Left renal pelvis (tissue), 4 donors: Measurements from ENCODE around the gene GSKIP. TPM values are rescaled to one million over a fixed set of nuclear protein-coding genes. Genes with fewer than 3 reads are reported as not detected.
"Not testable (repeated sequence)": the region's sequence is repeated elsewhere in the genome, so short reads cannot be mapped to it uniquely, and the experiment has no call there.

ENCODE experiments used
- DNase-seq, 4 donors: peaks; one replicate each; pipeline ENCODE4 v3.0.0-alpha.2; 2013; ENCODE audit warnings: low read depth in 4 of 4, low spot score in 3 of 4
- polyA plus RNA-seq, 4 donors: library from polyadenylated mRNA; unstranded; fragments of 120-200 nt; gene quantifications; one replicate each; pipeline ENCODE4 v1.2.1, GENCODE V29; 2013; ENCODE audit not compliant: insufficient read length in 4 of 4

Gene GSKIP
- polyA plus RNA-seq, result 10 to 100 TPM; 20.2 to 32.6 (median 31.1) TPM

DNA sequence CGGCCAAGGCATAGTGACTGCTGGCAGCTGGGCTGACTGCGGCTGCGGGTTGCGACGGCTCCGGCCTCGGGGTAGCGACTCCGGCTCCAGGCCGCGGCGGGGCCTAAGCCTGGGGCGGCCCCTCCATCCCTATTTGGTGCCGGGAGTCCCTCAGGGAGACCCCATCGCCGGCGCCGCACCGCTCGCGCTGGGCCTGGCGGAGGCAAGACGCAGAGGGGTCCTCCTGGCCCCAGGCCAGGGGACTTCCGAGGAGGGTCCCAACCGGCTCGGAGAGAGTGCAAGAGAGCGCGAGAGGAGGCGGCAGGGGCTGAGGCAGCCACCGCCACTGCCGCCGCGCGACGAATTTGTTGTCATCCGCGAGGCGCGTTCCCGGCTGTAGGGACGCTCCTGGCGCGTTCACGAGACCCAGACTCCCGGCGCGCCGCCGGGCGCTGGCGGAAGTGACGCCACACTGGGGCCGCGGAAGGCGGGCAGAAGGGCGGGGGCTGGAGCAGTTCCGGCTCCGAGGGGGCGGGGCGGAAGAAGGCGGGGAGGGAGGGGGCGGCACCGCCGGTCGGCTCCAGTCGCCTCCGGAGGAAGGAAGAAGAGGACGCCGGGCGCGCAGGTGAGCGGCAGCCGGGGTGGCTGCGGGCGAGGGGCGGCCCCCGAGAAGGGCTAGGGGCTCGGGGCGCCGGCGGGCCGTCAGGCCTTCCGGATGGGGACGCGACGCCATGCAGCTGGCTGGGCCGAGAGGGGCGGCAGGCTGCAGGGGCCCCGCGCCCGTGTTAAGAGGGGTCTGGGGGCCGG lies at the start of gene GSKIP, which contains the start of gene ATG2B:
Gene GSKIP, plus strand, starts transcription at position 562 of the 786 bp plus-strand sequence. CDS start 18,722 bp downstream, outside the sequence.
Gene ATG2B, minus strand, starts transcription at position 377 of the 786 bp plus-strand sequence. Its CDS starts 365 bp downstream, at position 12.
- DNase-seq, result peak; percentile 81 to 90 (median 88)

DNA sequence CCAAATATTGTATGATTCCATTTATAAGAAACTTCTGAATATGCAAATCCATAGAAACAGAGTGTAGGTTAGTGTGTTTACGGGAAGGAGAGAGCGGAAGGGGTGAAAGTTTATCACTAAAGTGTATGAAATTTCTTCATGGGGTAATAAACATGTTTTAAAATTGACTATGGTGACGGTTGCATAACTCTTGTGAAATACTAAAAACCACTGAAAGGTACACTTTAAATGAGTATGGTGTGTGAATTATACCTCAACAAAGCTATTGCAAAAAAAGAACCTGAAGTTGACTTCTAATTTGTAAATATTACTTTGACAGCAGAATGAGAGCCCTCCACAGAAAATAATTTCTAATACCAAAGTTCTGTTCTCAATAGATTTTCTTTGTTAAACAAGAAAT lies 47.2 kb upstream of the GSKIP start:
- DNase-seq, result no peak

DNA sequence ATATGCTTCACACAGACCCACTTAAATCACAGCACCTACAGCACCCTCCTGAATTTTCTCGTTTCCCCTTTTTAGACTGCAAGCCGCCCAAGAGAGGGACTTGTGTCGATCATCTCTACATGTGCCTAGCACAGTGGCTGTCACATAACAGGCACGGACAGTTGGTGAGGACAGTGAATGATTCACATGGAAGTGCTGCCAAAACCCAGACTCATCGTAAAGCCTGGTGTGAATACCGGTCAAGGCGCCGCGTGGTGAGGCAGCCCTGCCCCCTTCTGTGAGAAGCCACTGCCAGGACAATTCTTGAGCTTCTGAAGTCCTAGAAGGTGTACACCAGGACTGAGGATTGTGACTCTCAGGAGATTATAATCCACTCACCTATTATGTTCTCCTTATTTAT lies 44.5 kb upstream of the GSKIP start:
- no peak for DNase-seq

- no peak for DNase-seq
Measured at GRCh38 chr14:96320605-96321004, 42.7 kb upstream of the GSKIP start.

DNA sequence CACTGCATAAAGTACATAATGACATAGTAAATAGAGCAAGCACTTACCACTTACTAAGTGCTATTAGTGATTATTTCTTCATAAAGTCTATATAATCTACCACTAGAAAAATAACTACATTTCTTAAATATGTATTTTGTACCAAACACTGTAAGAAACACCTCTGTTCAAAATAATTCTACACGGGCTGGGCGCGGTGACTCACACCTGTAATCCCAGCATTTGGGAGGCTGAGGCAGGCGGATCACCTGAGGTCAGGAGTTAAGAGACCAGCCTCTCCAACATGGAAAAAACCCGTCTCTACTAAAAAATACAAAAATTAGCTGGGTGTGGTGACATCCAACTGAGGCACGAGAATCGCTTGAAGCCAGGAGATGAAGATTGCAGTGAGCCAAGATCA lies 39.1 kb upstream of the GSKIP start:
- DNase-seq, result no peak

DNA sequence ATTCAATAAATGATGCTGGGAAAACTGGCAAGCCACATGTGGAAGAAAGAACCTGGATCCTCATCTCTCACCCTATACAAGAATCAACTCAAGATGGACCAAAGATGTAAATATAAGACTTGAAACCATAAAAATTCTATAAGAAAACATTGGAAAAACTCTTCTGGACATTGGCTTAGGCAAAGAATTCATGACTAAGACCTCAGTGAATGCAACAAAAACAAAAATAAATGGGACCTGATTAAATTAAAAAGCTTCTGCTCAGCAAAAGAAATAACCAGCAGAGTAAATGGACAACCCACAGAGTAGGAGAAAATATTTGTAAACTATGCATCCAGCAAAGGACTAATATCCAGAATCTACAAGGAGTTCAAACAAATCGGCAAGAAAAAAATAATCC lies 24.8 kb upstream of the GSKIP start:
- no peak for DNase-seq

GRCh38 chr14:96341323-96341722 lies 22.0 kb upstream of the GSKIP start:
- DNase-seq, result no peak

- DNase-seq, result no peak
Measured at GRCh38 chr14:96345669-96346068, 17.7 kb upstream of the GSKIP start.

- DNase-seq, result not testable (repeated sequence)
Measured at GRCh38 chr14:96347957-96348356, 15.4 kb upstream of the GSKIP start.

DNA sequence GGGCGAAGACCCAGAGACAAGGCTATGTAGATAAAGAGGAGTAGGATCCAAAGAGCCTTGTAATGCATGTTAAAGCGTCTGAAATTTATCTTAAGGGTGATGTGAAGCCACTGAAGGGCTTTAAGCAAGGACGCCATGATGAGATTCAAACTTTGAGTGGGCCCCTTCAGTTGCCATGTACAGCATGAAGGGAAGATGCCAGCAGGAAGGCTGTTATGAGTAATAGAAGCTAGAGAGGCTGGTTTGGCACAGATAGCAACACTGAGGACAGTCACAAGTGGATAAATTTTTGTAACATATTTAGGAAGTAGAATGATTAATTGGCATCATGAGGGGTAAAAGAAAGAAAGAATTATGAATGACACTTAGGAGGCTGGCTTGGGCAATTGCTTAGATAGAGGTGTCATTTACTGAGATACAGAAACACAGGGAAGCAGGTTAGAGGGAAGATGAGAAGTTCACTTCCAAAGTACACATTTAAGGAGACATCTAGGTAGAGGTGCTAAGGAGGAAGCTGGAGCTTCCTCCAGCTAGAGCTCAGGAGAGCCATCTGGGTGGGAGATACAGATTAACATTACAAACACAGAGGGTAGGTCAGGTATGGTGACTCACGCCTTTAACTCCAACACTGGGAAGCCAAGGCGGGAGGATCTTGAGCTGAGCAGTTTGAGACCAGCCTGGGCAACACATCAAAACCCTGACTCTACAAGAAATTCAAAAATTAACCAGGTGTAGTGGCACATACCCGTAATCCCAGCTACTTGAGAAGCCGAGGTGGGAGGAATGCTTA lies 13.8 kb upstream of the GSKIP start:
- DNase-seq, result no peak

DNA sequence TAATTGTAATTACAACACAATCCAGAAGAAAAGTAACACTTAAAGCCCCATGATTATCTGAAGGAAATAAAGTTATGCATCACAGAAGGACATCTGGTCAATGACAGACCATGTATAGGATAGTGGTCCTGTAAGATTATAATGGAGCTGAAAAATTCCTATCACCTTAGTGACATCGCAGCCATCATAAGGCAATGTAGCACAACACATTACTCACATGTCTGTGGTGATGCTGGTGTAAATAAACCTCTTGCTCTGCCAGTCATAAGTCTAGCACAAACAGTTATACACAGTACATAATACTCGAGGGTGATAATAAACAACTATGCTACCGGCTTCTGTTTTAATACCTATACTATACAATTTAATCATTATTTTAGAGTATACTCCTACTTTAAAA lies 11.3 kb upstream of the GSKIP start:
- no peak for DNase-seq

- no peak for DNase-seq
Measured at GRCh38 chr14:96352708-96353107, 10.6 kb upstream of the GSKIP start.

- no peak for DNase-seq
Measured at GRCh38 chr14:96354246-96354645, 9.1 kb upstream of the GSKIP start.

DNA sequence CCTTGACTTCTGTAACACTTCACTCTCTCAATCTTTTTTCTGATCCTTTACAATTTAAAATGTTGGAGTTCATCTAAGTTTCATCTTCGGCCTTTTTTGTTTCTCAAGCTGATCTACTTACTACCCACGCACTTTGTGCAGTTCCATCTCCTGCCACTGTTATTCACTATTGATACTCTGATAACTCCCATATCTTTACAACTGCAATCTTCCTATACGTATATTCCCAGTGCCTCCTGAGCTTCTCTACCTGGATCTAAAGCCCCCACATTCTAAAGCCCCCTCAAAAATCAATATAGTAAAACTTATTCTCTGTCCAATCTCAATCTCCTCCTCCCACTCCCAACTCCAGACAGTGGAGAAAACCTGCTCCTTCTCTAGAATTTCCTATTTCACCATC lies 6.1 kb upstream of the GSKIP start:
- DNase-seq, result no peak

DNA sequence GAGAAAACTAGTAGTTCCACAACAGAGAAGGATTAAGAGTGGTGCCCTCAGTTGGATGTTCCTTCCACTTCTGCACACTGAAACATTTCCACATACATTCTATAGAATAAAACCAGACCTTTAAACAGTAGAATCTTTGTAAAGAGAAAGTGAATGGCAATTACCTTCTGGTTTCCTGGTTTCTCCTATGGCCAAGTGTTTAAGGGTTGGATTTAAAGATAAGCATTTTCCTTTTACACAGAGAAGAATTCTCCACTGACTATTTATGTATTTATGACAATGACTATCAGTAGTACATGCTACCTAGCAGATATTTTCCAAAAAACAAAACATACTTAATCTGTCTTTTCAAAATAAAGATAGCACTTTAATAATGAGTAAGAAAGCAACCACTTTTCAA lies 3.4 kb upstream of the GSKIP start:
- DNase-seq, result no peak

DNA sequence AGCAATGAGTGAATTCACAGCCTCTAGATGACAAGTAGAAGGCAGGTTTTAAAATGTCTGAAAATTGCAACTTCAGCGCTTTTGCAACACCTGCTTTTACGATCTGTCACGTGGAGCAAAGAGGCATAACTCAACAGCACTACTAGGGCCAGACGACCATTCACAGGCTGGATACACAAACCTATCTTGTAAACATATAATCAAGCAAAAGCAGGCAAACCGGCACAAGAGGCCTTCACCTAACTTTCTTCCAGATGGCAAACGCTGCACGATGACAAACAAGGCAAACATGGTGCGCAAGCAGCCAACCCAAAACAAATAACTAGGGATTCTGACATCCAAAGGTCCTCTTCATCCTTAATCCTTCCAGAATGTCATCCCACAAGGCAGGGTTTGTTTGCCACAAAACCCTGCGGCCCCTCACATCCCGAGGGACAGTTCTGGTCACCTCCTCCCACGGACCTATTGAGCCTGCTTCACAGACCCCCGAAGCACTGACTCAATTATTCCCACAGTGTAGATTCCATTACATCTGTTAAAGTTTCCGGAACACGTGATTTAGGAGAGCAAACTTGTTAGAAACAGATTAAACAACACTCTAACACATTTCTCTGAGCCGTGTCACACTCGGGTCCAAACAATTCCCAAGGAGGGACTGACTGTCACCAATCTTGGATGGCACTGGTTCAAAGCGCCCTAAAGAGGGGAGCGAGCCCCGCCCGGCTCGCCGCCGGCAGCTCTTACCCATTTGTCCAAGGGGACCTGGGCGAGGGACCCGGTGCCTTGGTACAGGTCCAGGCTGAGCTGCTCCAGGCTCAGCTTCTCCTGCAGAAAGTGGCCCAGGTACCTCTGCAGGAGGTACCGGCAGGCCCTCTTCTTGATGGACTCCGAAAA lies 1.0 kb upstream of the GSKIP start:
- peak; percentile 6 to 22 (median 16) for DNase-seq

GRCh38 chr14:96363751-96364336 lies 518 bp downstream of the GSKIP start:
- DNase-seq, result peak; percentile 14 to 36 (median 20)

GRCh38 chr14:96364962-96365361 lies 1.6 kb downstream of the GSKIP start:
- DNase-seq, result no peak

DNA sequence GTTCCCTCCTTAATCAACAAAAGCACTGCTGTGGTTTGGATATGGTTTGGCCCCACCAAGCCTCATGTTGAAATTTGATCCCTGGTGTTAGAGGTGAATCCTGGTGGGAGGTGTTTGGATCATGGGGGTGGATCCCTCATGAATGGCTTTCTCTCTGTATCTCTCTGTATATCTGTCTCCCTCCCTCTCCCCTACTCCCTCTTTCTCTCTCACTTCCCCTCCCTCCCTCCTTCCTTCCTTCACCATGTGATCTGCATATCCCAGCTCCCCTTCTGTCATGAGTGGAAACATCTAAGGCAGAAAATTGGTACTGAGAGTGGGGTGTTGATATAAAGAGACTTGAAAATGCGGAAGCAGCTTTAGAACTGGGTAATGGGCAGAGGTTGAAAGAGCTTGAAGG lies 5.2 kb downstream of the GSKIP start:
- no peak for DNase-seq

DNA sequence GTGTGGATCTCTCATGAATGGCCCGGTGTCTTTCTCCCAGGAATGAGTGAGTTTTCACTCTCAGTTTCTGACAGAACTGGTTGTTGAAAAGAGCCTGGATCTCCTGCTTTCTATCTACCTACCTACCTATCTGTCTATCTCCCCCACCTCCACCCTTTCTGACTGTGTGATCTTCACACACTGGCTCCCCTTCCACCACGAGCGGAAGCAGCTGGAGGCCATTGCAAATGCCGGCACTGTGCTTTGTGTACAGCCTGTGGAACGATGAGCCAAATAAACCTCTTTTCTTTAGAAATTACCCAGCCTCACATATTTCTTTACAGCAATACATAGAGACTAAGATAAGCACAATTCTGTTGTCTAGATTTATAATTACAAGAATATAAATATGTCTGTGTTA lies 7.2 kb downstream of the GSKIP start:
- no peak for DNase-seq
